ENCODE results near the gene PODXL2. TPM values are rescaled to one million over a fixed set of nuclear protein-coding genes. Genes with fewer than 3 reads are reported as not detected.

Gene PODXL2
- total RNA-seq, 2 donors from 2014 or later = 0.69 to 1.4 TPM

Other genes starting within 250 kb of the PODXL2 start
- gene TPRA1, start 38.5 kb upstream of the PODXL2 start, total RNA-seq = 10 to 100 TPM; 23.1 to 32.5 TPM
- 100 to 1,000 TPM; 143 to 221 TPM for gene MCM2, start 30.8 kb upstream of the PODXL2 start, total RNA-seq
- 10 to 100 TPM; 16.1 to 23.6 TPM for gene ABTB1, start 43.8 kb downstream of the PODXL2 start, total RNA-seq
- gene MGLL, start 193.3 kb downstream of the PODXL2 start, total RNA-seq = 1 to 10 TPM; 1.2 to 1.4 TPM